Activated T-cell treated with anti-CD3 and anti-CD28 coated beads for 4 hours (primary cell): ENCODE data around the gene OOSP2.

Experiments
- DNase-seq: peaks from one replicate; pipeline ENCODE4 v3.0.0-alpha.2; 2020

The OOSP2 gene

GRCh38 chr11:60084631-60085273 is 44.5 kb downstream of the OOSP2 start:
- no peak for DNase-seq

- DNase-seq = no peak
These were observed 45.7 kb downstream of the OOSP2 start for GRCh38 chr11:60085909-60086308.

GRCh38 chr11:60087239-60087638 is 47.0 kb downstream of the OOSP2 start:
- DNase-seq = no peak

- no peak for DNase-seq
These were observed 48.2 kb downstream of the OOSP2 start, which contains the start of gene MS4A2 for GRCh38 chr11:60088364-60088763. TSS of gene MS4A2 (plus strand) at chr11:60088664. CDS start at chr11:60088766, 102 bp downstream.

DNA sequence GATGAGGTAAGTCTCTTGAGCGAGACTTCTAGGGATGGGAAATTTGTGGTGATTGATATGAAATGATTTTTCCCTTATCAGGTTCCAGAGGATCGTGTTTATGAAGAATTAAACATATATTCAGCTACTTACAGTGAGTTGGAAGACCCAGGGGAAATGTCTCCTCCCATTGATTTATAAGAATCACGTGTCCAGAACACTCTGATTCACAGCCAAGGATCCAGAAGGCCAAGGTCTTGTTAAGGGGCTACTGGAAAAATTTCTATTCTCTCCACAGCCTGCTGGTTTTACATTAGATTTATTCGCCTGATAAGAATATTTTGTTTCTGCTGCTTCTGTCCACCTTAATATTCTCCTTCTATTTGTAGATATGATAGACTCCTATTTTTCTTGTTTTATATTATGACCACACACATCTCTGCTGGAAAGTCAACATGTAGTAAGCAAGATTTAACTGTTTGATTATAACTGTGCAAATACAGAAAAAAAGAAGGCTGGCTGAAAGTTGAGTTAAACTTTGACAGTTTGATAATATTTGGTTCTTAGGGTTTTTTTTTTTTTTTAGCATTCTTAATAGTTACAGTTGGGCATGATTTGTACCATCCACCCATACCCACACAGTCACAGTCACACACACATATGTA is 55.4 kb downstream of the OOSP2 start:
- no peak for DNase-seq

DNA sequence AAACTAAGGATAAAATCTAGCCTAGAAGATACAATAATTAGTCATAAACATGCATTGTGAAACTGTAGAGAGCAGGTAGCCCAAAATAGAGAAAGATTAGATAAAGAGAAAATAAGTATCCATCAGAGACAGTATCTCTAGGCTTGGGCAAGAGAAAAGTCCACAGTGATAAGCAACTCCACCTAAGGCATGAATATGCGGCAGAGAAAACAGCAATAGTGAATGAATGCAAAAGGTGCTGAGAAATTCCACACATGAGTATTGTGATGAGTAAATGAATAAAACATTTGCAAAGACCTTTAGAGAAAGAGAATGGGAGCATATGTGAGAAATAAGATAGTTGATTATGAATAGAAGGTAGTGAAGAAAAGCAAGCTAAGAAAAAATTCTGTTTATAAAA is 57.0 kb downstream of the OOSP2 start:
- no peak for DNase-seq
